Keratinocyte (primary cell): ENCODE data around the gene DHRSX. TPM values are rescaled to one million over a fixed set of nuclear protein-coding genes. Genes with fewer than 3 reads are reported as not detected.

Source experiments
- DNase-seq: peaks from one replicate; pipeline ENCODE4 v3.0.0-alpha.2; 2011; ENCODE audit warnings: low read depth, missing footprints, low spot score
- FAIRE-seq: peaks from 2 replicates; lab custom pipeline; 2011; peaks lifted over from hg19 to GRCh38; lab: Jason Lieb, UNC
- H2AFZ ChIP-seq: 2 replicates; pipeline ENCODE4 v1.6.0; 2012; ENCODE audit warnings: low read length, control low read depth, inconsistent platforms; ENCODE audit not compliant: control insufficient read depth
- H3K27ac ChIP-seq: 2 replicates; pipeline ENCODE4 v1.5.1; 2011; ENCODE audit warnings: low read length; ENCODE audit not compliant: control insufficient read depth, insufficient read depth
- H3K27me3 ChIP-seq: 3 replicates; pipeline ENCODE4 v1.6.0; 2011; ENCODE audit warnings: low read length; ENCODE audit not compliant: control insufficient read depth, insufficient read depth; ENCODE audit errors: extremely low read depth
- H3K36me3 ChIP-seq, 2 experiments: 2 replicates in 1 of 2; 3 replicates in 1 of 2; pipeline ENCODE4 v1.5.1; 2011; ENCODE audit warnings: low read length in 2 of 2, mild to moderate bottlenecking in 1 of 2; ENCODE audit not compliant: control insufficient read depth in 2 of 2, insufficient read depth in 2 of 2; ENCODE audit errors: extremely low read depth in 1 of 2
- H3K4me1 ChIP-seq: 3 replicates; pipeline ENCODE4 v1.5.1; 2011; ENCODE audit warnings: low read length; ENCODE audit not compliant: control insufficient read depth, insufficient read depth; ENCODE audit errors: extremely low read depth
- H3K4me2 ChIP-seq: 3 replicates; pipeline ENCODE4 v1.6.0; 2011; ENCODE audit warnings: low read depth, low read length; ENCODE audit not compliant: control insufficient read depth, insufficient read depth; ENCODE audit errors: extremely low read depth
- H3K4me3 ChIP-seq, 3 experiments: fragments of 200-600 bp in 1 of 3; sonication (generic) in 1 of 3; 2 replicates in 2 of 3; 3 replicates in 1 of 3; pipeline ENCODE4 v1.5.1; 2011 to 2016; ENCODE audit warnings: low read length in 3 of 3, mild to moderate bottlenecking in 3 of 3, control low read depth in 2 of 3, inconsistent platforms in 1 of 3, low read depth in 1 of 3, mixed read lengths in 1 of 3, mixed run types in 1 of 3, moderate library complexity in 1 of 3; ENCODE audit not compliant: control insufficient read depth in 2 of 3, insufficient read depth in 2 of 3; ENCODE audit errors: extremely low read depth in 1 of 3
- H3K79me2 ChIP-seq: 2 replicates; pipeline ENCODE4 v1.6.0; 2012; ENCODE audit warnings: low read length; ENCODE audit not compliant: control insufficient read depth, insufficient read depth
- H3K9ac ChIP-seq: 3 replicates; pipeline ENCODE4 v1.6.0; 2011; ENCODE audit warnings: low read length; ENCODE audit not compliant: control insufficient read depth, insufficient read depth; ENCODE audit errors: extremely low read depth
- H3K9me1 ChIP-seq: 3 replicates; pipeline ENCODE4 v1.6.0; 2011; ENCODE audit warnings: low read length; ENCODE audit not compliant: control insufficient read depth, insufficient read depth; ENCODE audit errors: extremely low read depth
- H3K9me3 ChIP-seq: 2 replicates; pipeline ENCODE4 v1.5.1; 2012; ENCODE audit warnings: low read depth, low read length; ENCODE audit not compliant: control insufficient read depth
- H4K20me1 ChIP-seq: 3 replicates; pipeline ENCODE4 v1.6.0; 2011; ENCODE audit warnings: low read length; ENCODE audit not compliant: control insufficient read depth, insufficient read depth; ENCODE audit errors: extremely low read depth
- EZH2 ChIP-seq: IDR thresholded peaks from one replicate; pipeline ENCODE4 v1.6.1; 2012; ENCODE audit warnings: inconsistent platforms, mild to moderate bottlenecking, low read length, moderate library complexity
- dilution Hi-C: fragments of 300-500 bp; cut with MboI; formaldehyde crosslinking; loops from one replicate; pipeline ENCODE4 v1.7.0; 2020; ENCODE audit warnings: low sequenced_read_pairs; ENCODE audit not compliant: extremely low pct_ligation_motif_present
- polyA plus RNA-seq, 5 experiments: library from polyadenylated mRNA; depleted of rRNA in 3 of 5; stranded (reverse) in 3 of 5; stranded (forward) in 1 of 5; unstranded in 1 of 5; fragments of >200 nt; gene quantifications; 1 replicate in 1 of 5; 2 replicates in 3 of 5; 3 replicates in 1 of 5; pipeline versions ENCODE4 v1.2.1 to v1.2.3, GENCODE V29; 2011 to 2012; ENCODE audit warnings: missing spikeins in 2 of 5, low read depth in 1 of 5, low replicate concordance in 1 of 5
- TF ChIP-seq, protein P1 (sequence below), 3 experiments: IDR thresholded peaks in 1 of 3; conservative IDR thresholded peaks in 1 of 3; optimal IDR thresholded peaks in 1 of 3; 2 replicates in 2 of 3; 3 replicates in 1 of 3; pipeline versions ENCODE3 to v1.5.1; 2011; ENCODE audit warnings: low read length in 3 of 3, mild to moderate bottlenecking in 3 of 3, moderate library complexity in 2 of 3, control low read depth in 1 of 3, inconsistent platforms in 1 of 3; ENCODE audit not compliant: insufficient read depth in 2 of 3; ENCODE audit errors: extremely low read depth in 1 of 3

DHRSX gene
- polyA plus RNA-seq, 1 donor (not counting 4 experiments of a cell fraction or from before 2014, with no cell fraction given) = 20.4 TPM

DNA sequence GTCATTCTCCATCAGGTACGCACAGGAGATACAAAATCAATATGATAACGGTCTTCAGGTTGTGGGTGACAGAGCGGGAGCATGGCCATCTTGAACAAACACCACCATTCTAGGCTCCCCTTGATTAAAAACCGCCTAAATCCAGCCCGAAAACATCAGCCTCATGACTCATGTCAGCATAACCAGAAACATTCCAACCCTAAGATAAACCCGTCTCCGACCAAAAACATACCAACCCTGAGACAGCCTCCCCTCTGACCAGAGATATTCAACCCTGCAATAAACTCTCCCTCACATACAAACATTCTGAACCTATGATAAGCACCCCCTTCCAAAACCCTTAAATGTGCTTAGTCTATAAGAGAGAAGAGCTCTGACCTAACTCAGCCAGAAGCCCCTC is 157.9 kb downstream of the DHRSX start:
- no peak overlapping the region for H3K9ac ChIP-seq
- H3K27ac ChIP-seq = no peak overlapping the region
- H3K4me2 ChIP-seq = no peak overlapping the region
- TF ChIP-seq, protein P1, sequence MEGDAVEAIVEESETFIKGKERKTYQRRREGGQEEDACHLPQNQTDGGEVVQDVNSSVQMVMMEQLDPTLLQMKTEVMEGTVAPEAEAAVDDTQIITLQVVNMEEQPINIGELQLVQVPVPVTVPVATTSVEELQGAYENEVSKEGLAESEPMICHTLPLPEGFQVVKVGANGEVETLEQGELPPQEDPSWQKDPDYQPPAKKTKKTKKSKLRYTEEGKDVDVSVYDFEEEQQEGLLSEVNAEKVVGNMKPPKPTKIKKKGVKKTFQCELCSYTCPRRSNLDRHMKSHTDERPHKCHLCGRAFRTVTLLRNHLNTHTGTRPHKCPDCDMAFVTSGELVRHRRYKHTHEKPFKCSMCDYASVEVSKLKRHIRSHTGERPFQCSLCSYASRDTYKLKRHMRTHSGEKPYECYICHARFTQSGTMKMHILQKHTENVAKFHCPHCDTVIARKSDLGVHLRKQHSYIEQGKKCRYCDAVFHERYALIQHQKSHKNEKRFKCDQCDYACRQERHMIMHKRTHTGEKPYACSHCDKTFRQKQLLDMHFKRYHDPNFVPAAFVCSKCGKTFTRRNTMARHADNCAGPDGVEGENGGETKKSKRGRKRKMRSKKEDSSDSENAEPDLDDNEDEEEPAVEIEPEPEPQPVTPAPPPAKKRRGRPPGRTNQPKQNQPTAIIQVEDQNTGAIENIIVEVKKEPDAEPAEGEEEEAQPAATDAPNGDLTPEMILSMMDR (optimal IDR thresholded peaks at IDR 0.05 in 1 of 3, IDR thresholded peaks at IDR 0.05 in 1 of 3, conservative IDR thresholded peaks at IDR 0.05 in 1 of 3; ENCODE audit: extremely low read depth in 1 of 3, insufficient read depth in 2 of 3, low read length in 3 of 3) = no peak
- TF ChIP-seq EZH2 = no peak
- no peaks in the 10 kb centered on the region for H4K20me1 ChIP-seq
- H3K79me2 ChIP-seq = no peaks in the 10 kb centered on the region
- peaks cover 2% of the 10 kb centered on the region for H3K9me3 ChIP-seq
- H3K27me3 ChIP-seq = no peaks in the 10 kb centered on the region
- no peak for FAIRE-seq
- H3K4me1 ChIP-seq = no peaks in the 10 kb centered on the region
- H3K4me3 ChIP-seq = no peak overlapping the region
- peaks cover 7 to 8% of the 10 kb centered on the region in 2 experiments for H3K36me3 ChIP-seq
- dilution Hi-C loops = no loop called here
- H3K9me1 ChIP-seq = no peaks in the 10 kb centered on the region
- no peak overlapping the region for H2AFZ ChIP-seq
- no peak for DNase-seq

GRCh38 chrX:2342281-2342688 is 158.5 kb downstream of the DHRSX start:
- Histone ChIP-seq H3K4me1 (no peaks in the 10 kb centered on the region), H3K27me3 (no peaks in the 10 kb centered on the region), H3K4me2 (no peak overlapping the region), H3K79me2 (no peaks in the 10 kb centered on the region), H3K9me1 (no peaks in the 10 kb centered on the region), H3K9ac (no peak overlapping the region), H3K27ac (no peak overlapping the region), H4K20me1 (no peaks in the 10 kb centered on the region), H3K4me3 (no peak overlapping the region), H3K36me3 (peaks cover 5 to 7% of the 10 kb centered on the region in 2 experiments), H3K9me3 (peaks cover 2% of the 10 kb centered on the region), H2AFZ (no peak overlapping the region)
- TF ChIP-seq, protein P1 (optimal IDR thresholded peaks at IDR 0.05 in 1 of 3, IDR thresholded peaks at IDR 0.05 in 1 of 3, conservative IDR thresholded peaks at IDR 0.05 in 1 of 3; ENCODE audit: extremely low read depth in 1 of 3, insufficient read depth in 2 of 3, low read length in 3 of 3) = no peak
- TF ChIP-seq EZH2 = no peak
- DNase-seq (peak; percentile 19), FAIRE-seq (no peak)
- dilution Hi-C loops = no loop called here
